KMS-11 (cell line): Measurements from ENCODE around the gene LRIG2.

Source experiments
- H2AFZ ChIP-seq: fragments of 200-600 bp; sonication (generic); 2 replicates; pipeline ENCODE4 v1.6.1; 2016; ENCODE audit warnings: antibody characterized with exemption, mixed run types, low read depth
- H3K27ac ChIP-seq: fragments of 200-600 bp; sonication (generic); 2 replicates; pipeline ENCODE4 v1.6.1; 2016; ENCODE audit warnings: mild to moderate bottlenecking, mixed run types
- H3K27me3 ChIP-seq: fragments of 200-600 bp; sonication (generic); 2 replicates; pipeline ENCODE4 v1.6.1; 2017; ENCODE audit warnings: mild to moderate bottlenecking, low read depth, mixed run types, moderate library complexity; ENCODE audit not compliant: insufficient read depth
- H3K36me3 ChIP-seq: fragments of 200-600 bp; sonication (generic); 2 replicates; pipeline ENCODE4 v1.6.1; 2017; ENCODE audit warnings: mild to moderate bottlenecking, mixed run types; ENCODE audit not compliant: insufficient read depth
- H3K4me1 ChIP-seq: fragments of 200-600 bp; sonication (generic); 2 replicates; pipeline ENCODE4 v1.6.1; 2016; ENCODE audit warnings: mild to moderate bottlenecking, low read depth, mixed run types; ENCODE audit not compliant: poor library complexity, severe bottlenecking
- H3K4me2 ChIP-seq: fragments of 200-600 bp; sonication (generic); 2 replicates; pipeline ENCODE4 v1.7.0; 2016; ENCODE audit warnings: mild to moderate bottlenecking, mixed run types
- H3K4me3 ChIP-seq: fragments of 200-600 bp; sonication (generic); IDR thresholded peaks from 2 replicates; pipeline ENCODE4 v1.6.1; 2017; ENCODE audit warnings: low read depth, low read length, mixed read lengths; ENCODE audit not compliant: insufficient read depth
- H3K79me2 ChIP-seq: fragments of 200-600 bp; sonication (generic); 2 replicates; pipeline ENCODE4 v1.6.1; 2016; ENCODE audit warnings: low read depth, mixed run types; ENCODE audit not compliant: insufficient read depth
- H3K9ac ChIP-seq: fragments of 200-600 bp; sonication (generic); 2 replicates; pipeline ENCODE4 v1.6.1; 2016; ENCODE audit warnings: mild to moderate bottlenecking, mixed run types
- H4K20me1 ChIP-seq: fragments of 200-600 bp; sonication (generic); 2 replicates; pipeline ENCODE4 v1.6.1; 2016; ENCODE audit warnings: mild to moderate bottlenecking, mixed run types; ENCODE audit not compliant: insufficient read depth
- TF ChIP-seq, protein P1 (sequence below): fragments of 200-600 bp; sonication (generic); conservative IDR thresholded peaks from 2 replicates; pipeline ENCODE4 v1.6.1; 2017; ENCODE audit warnings: low read depth, mild to moderate bottlenecking, antibody characterized with exemption, low read length, moderate library complexity, mixed read lengths

The LRIG2 gene

DNA sequence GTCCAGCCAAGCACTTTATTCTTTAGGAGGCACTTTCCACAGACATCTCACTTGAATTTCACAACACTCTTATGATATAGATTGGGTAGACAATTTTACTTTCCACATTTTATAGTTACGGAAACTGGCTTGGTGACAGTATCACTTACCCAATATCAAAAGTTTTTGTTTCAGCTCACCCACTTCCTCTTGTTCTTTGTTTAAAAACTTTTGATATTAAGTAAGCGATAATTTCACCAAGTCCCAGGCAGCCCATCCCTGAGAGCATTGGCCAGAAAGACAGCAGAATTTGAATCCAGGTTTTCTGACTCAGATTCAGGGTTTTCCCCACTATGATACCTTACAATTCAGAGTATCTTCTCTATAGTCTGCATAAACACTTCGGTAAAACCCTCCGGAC, 60.0 kb downstream of the LRIG2 start:
- H4K20me1 ChIP-seq: no peaks in the 10 kb centered on the region
- H3K27ac ChIP-seq: no peak overlapping the region
- peaks cover 6% of the 10 kb centered on the region for H3K4me1 ChIP-seq
- H3K4me2 ChIP-seq: no peak overlapping the region
- no peaks in the 10 kb centered on the region for H3K36me3 ChIP-seq
- TF ChIP-seq, protein P1, sequence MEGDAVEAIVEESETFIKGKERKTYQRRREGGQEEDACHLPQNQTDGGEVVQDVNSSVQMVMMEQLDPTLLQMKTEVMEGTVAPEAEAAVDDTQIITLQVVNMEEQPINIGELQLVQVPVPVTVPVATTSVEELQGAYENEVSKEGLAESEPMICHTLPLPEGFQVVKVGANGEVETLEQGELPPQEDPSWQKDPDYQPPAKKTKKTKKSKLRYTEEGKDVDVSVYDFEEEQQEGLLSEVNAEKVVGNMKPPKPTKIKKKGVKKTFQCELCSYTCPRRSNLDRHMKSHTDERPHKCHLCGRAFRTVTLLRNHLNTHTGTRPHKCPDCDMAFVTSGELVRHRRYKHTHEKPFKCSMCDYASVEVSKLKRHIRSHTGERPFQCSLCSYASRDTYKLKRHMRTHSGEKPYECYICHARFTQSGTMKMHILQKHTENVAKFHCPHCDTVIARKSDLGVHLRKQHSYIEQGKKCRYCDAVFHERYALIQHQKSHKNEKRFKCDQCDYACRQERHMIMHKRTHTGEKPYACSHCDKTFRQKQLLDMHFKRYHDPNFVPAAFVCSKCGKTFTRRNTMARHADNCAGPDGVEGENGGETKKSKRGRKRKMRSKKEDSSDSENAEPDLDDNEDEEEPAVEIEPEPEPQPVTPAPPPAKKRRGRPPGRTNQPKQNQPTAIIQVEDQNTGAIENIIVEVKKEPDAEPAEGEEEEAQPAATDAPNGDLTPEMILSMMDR: no peak
- no peak overlapping the region for H2AFZ ChIP-seq
- no peak overlapping the region for H3K9ac ChIP-seq
- no peaks in the 10 kb centered on the region for H3K79me2 ChIP-seq
- H3K27me3 ChIP-seq: no peaks in the 10 kb centered on the region
- no peak overlapping the region for H3K4me3 ChIP-seq

DNA sequence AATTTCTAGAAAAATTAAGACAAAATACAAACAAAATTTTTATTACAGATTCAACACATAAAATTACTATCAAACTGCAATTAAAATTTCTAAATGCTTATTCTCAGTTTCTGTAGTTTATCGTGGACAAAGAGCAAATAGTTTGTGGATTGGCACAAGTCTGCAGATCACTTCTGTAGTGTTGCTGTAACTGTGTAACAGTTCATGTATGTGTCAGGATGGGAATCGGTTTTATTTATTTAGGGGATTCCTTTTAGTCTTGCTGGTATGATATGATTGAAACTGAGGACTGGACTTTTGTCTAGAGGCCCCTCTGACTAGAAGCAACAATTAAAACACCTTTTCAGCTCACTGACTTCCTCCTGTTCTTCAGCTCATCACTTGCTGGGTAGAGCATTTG, 60.8 kb downstream of the LRIG2 start:
- no peaks in the 10 kb centered on the region for H3K79me2 ChIP-seq
- H3K4me2 ChIP-seq: no peak overlapping the region
- H3K4me3 ChIP-seq: no peak overlapping the region
- no peaks in the 10 kb centered on the region for H3K27me3 ChIP-seq
- H3K27ac ChIP-seq: no peak overlapping the region
- H3K4me1 ChIP-seq: peaks cover 6% of the 10 kb centered on the region
- no peak overlapping the region for H2AFZ ChIP-seq
- TF ChIP-seq, protein P1: no peak
- no peak overlapping the region for H3K9ac ChIP-seq
- H3K36me3 ChIP-seq: no peaks in the 10 kb centered on the region
- H4K20me1 ChIP-seq: no peaks in the 10 kb centered on the region

DNA sequence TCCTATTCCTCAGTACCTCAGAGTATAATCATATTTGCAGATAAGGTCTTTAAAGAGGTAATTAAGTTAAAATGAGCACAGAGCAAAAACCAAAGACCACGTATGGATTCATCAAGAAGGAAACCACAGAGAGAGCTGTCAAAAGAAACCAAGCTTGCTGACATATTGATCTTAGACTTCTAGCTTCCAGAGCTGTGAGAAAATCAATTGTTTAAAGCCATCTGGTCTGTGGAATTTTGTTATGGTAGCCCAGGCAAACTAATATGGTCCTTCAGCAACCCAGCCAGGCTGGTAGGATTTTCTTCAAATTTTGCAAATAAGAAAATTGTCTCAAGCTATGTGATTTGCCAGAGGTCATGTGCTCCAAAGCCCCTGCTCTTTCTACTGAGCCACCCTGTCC, 62.5 kb downstream of the LRIG2 start:
- Histone ChIP-seq H3K4me1 (peaks cover 6% of the 10 kb centered on the region), H3K4me2 (no peak overlapping the region), H3K9ac (no peak overlapping the region), H3K79me2 (no peaks in the 10 kb centered on the region), H3K27me3 (no peaks in the 10 kb centered on the region), H3K27ac (no peak overlapping the region), H3K4me3 (no peak overlapping the region), H3K36me3 (no peaks in the 10 kb centered on the region), H4K20me1 (no peaks in the 10 kb centered on the region), H2AFZ (no peak overlapping the region)
- TF ChIP-seq, protein P1: no peak

DNA sequence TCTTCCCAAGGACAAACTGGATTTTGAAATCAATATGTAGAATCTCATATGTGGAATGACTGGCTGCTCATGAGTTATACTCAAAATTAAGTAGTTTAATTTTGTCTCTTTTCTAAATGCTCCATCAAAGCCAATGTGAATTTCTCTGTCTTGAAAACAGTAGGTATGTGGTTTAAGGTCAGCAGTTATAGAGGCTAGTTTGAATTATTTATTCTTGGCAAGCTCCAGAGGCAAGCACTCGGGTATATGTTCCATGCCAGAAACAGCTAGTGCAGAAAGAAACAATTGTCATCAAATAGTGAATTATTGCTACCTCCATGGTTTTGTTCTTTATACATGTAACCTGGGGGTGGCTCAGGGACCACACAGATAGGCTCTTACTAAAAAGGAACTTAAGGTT, 63.5 kb downstream of the LRIG2 start:
- Histone ChIP-seq H3K4me3 (no peak overlapping the region), H3K36me3 (no peaks in the 10 kb centered on the region), H3K4me2 (no peak overlapping the region), H3K27ac (no peak overlapping the region), H3K9ac (no peak overlapping the region), H4K20me1 (no peaks in the 10 kb centered on the region), H3K4me1 (peaks cover 15% of the 10 kb centered on the region), H3K27me3 (no peaks in the 10 kb centered on the region), H3K79me2 (no peaks in the 10 kb centered on the region), H2AFZ (no peak overlapping the region)
- TF ChIP-seq, protein P1: no peak

DNA sequence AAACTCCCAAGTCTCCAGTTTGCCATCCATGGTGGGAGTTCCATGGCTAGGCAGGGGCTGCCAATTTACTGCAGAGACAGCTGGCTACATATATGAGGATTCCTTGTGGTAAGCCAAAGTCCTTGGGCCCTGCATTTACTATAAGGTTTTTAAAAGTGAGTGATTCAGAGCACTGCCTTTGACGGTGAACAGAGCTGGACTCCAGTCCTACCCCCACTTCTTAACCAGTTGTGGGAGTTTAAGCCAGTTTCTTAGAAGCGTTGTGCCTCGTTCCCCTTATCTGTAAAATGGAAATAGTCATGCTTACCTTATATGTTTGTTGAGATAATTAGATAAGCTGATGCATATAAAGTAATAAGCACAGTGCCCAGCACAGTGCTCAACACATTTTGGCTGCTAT, 64.6 kb downstream of the LRIG2 start:
- no peak overlapping the region for H3K4me2 ChIP-seq
- TF ChIP-seq, protein P1: no peak
- H3K27ac ChIP-seq: no peak overlapping the region
- no peaks in the 10 kb centered on the region for H3K36me3 ChIP-seq
- no peaks in the 10 kb centered on the region for H3K79me2 ChIP-seq
- no peaks in the 10 kb centered on the region for H3K27me3 ChIP-seq
- H3K4me1 ChIP-seq: peaks cover 26% of the 10 kb centered on the region
- no peak overlapping the region for H3K9ac ChIP-seq
- H4K20me1 ChIP-seq: no peaks in the 10 kb centered on the region
- H2AFZ ChIP-seq: no peak overlapping the region
- no peak overlapping the region for H3K4me3 ChIP-seq
